GM12872 (cell line): ENCODE measurements around the gene RTCA.

Experiments used
- CTCF ChIP-seq: IDR thresholded peaks from 3 replicates; pipeline ENCODE4 v1.5.1; 2011; ENCODE audit warnings: low read depth, mild to moderate bottlenecking, low read length, moderate library complexity; ENCODE audit not compliant: insufficient read depth

Gene RTCA

GRCh38 chr1:100287162-100287561, 21.1 kb downstream of the RTCA start:
- TF ChIP-seq CTCF, result no peak

- no peak for TF ChIP-seq CTCF
Observed at GRCh38 chr1:100290291-100290690, 24.3 kb downstream of the RTCA start.

GRCh38 chr1:100292711-100293110, 26.7 kb downstream of the RTCA start:
- TF ChIP-seq CTCF, result no peak

GRCh38 chr1:100296140-100296539, 30.1 kb downstream of the RTCA start:
- TF ChIP-seq CTCF, result no peak

GRCh38 chr1:100298512-100298911, 32.5 kb downstream of the RTCA start:
- TF ChIP-seq CTCF, result no peak

GRCh38 chr1:100299521-100300222, 33.7 kb downstream of the RTCA start:
- TF ChIP-seq CTCF, result no peak

- no peak for TF ChIP-seq CTCF
Observed at GRCh38 chr1:100300691-100301090, 34.7 kb downstream of the RTCA start.
